Neural cell (in vitro differentiated cells): ENCODE measurements around the gene SPATA6L.

Experiments
- CTCF ChIP-seq: fragments of 450-650 bp; IDR thresholded peaks from 2 replicates; pipeline ENCODE4 v1.5.1; 2014; ENCODE audit warnings: antibody characterized with exemption, mild to moderate bottlenecking, moderate library complexity; ENCODE audit not compliant: poor library complexity, severe bottlenecking
- EP300 ChIP-seq: fragments of 450-650 bp; conservative IDR thresholded peaks from 2 replicates; pipeline ENCODE4 v1.6.1; 2014; ENCODE audit warnings: antibody characterized with exemption, mild to moderate bottlenecking, moderate library complexity; ENCODE audit not compliant: poor library complexity, severe bottlenecking
- REST ChIP-seq: IDR thresholded peaks from 2 replicates; pipeline ENCODE4 v1.6.1; 2012; ENCODE audit warnings: borderline replicate concordance
- SMC3 ChIP-seq: fragments of 450-650 bp; conservative IDR thresholded peaks from 2 replicates; pipeline ENCODE4 v1.6.1; 2014; ENCODE audit warnings: antibody characterized with exemption, mild to moderate bottlenecking, moderate library complexity; ENCODE audit not compliant: poor library complexity

- TF ChIP-seq CTCF (no peak), REST (no peak), EP300 (no peak), SMC3 (no peak)
Observed at GRCh38 chr9:4630836-4631235, 35.4 kb downstream of the SPATA6L start.
